ENCODE measurements around the gene PATZ1. TPM values are rescaled to one million over a fixed set of nuclear protein-coding genes. Genes with fewer than 3 reads are reported as not detected.

The PATZ1 gene
- total RNA-seq, 3 donors from 2014 or later (not counting 1 experiment from before 2014, with no cell fraction given) = 31.5 to 39.2 (median 37.3) TPM

- no peak for TF ChIP-seq CTCF (IDR thresholded peaks at IDR 0.05)
- Mint-ChIP-seq H3K4me3 (peak overlapping the region; percentile 9), H3K4me1 (peaks cover 0 to 7% of the 10 kb centered on the region in 2 donors), H3K27ac (peak overlapping the region; percentile 58 to 80), H3K27me3 (ENCODE audit: low read depth in 2 of 2) (no peaks in the 10 kb centered on the region), H3K9me3 (no peaks in the 10 kb centered on the region), H3K36me3 (peaks cover 5% of the 10 kb centered on the region)
- H3K27me3 ChIP-seq (ENCODE audit: control insufficient read depth, insufficient read depth, low read length) = no peaks in the 10 kb centered on the region
- peak overlapping the region; percentile 41 for H3K27ac ChIP-seq (ENCODE audit: low read length)
- H3K4me1 ChIP-seq (ENCODE audit: control insufficient read depth, insufficient read depth, low read length) = peaks cover 10% of the 10 kb centered on the region
- H3K9me3 ChIP-seq (ENCODE audit: control insufficient read depth, insufficient read depth, low read length) = no peaks in the 10 kb centered on the region
- no peak for DNase-seq
- H3K36me3 ChIP-seq (ENCODE audit: control insufficient read depth, insufficient read depth, low read length) = peaks cover 75% of the 10 kb centered on the region
- peak in 1 of 3 donors; percentile 2 for ATAC-seq
- intact Hi-C loops (cut with micrococcal nuclease) = no loop called here
- H3K4me3 ChIP-seq (ENCODE audit: low read length) = no peak overlapping the region
Measured at GRCh38 chr22:31279327-31279669, 66.8 kb downstream of the PATZ1 start.

DNA sequence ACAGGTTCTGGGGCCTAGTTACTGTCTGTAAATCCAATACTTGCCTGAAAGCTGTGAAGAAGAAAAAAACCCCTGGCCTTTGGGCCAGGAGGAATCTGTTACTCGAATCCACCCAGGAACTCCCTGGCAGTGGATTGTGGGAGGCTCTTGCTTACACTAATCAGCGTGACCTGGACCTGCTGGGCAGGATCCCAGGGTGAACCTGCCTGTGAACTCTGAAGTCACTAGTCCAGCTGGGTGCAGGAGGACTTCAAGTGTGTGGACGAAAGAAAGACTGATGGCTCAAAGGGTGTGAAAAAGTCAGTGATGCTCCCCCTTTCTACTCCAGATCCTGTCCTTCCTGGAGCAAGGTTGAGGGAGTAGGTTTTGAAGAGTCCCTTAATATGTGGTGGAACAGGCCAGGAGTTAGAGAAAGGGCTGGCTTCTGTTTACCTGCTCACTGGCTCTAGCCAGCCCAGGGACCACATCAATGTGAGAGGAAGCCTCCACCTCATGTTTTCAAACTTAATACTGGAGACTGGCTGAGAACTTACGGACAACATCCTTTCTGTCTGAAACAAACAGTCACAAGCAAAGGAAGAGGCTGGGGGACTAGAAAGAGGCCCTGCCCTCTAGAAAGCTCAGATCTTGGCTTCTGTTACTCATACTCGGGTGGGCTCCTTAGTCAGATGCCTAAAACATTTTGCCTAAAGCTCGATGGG is 67.4 kb downstream of the PATZ1 start:
- Mint-ChIP-seq H3K27me3 (ENCODE audit: low read depth in 2 of 2) (no peaks in the 10 kb centered on the region), H3K9me3 (no peaks in the 10 kb centered on the region), H3K27ac (peak overlapping the region; percentile 58 to 80), H3K36me3 (peaks cover 5% of the 10 kb centered on the region), H3K4me3 (peak overlapping the region; percentile 28), H3K4me1 (peaks cover 0 to 7% of the 10 kb centered on the region in 2 donors)
- Histone ChIP-seq H3K4me3 (ENCODE audit: low read length) (no peak overlapping the region), H3K27ac (ENCODE audit: low read length) (peak overlapping the region; percentile 41), H3K27me3 (ENCODE audit: control insufficient read depth, insufficient read depth, low read length) (no peaks in the 10 kb centered on the region), H3K9me3 (ENCODE audit: control insufficient read depth, insufficient read depth, low read length) (no peaks in the 10 kb centered on the region), H3K4me1 (ENCODE audit: control insufficient read depth, insufficient read depth, low read length) (peaks cover 10% of the 10 kb centered on the region), H3K36me3 (ENCODE audit: control insufficient read depth, insufficient read depth, low read length) (peaks cover 73% of the 10 kb centered on the region)
- ATAC-seq = peak in 2 of 3 donors; percentile 3 to 14
- DNase-seq = peak in 1 of 2 donors; percentile 68
- intact Hi-C loops (cut with micrococcal nuclease) = no loop called here
- WGBS (ENCODE audit: insufficient coverage) = 79% methylated on average over 6 of the region's 6 CpGs
- TF ChIP-seq CTCF (IDR thresholded peaks at IDR 0.05) = no peak

DNA sequence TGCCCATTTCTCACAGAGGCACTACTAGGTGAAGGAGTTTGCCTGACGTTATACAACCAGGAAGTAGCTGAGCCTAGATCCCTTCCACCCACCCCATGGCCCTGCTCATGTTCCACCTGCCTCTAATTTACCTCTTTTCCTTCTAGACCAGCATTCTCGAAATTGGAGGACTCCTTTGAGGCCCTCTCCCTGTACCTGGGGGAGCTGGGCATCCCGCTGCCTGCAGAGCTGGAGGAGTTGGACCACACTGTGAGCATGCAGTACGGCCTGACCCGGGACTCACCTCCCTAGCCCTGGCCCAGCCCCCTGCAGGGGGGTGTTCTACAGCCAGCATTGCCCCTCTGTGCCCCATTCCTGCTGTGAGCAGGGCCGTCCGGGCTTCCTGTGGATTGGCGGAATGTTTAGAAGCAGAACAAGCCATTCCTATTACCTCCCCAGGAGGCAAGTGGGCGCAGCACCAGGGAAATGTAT is 68.0 kb downstream of the PATZ1 start:
- Mint-ChIP-seq H3K27me3 (ENCODE audit: low read depth in 2 of 2) (no peaks in the 10 kb centered on the region), H3K4me1 (peaks cover 0 to 7% of the 10 kb centered on the region in 2 donors), H3K9me3 (no peaks in the 10 kb centered on the region), H3K36me3 (peaks cover 5% of the 10 kb centered on the region), H3K4me3 (peak overlapping the region; percentile 28), H3K27ac (peak overlapping the region; percentile 58 to 80)
- intact Hi-C loops (cut with micrococcal nuclease) = no loop called here
- peak overlapping the region; percentile 41 for H3K27ac ChIP-seq (ENCODE audit: low read length)
- DNase-seq (peak in 1 of 2 donors; percentile 53), ATAC-seq (peak in 1 of 3 donors; percentile 20)
- WGBS (ENCODE audit: insufficient coverage) = 89% methylated on average over 9 of the region's 9 CpGs
- H3K4me3 ChIP-seq (ENCODE audit: low read length) = no peak overlapping the region
- TF ChIP-seq CTCF (IDR thresholded peaks at IDR 0.05) = no peak
- H3K36me3 ChIP-seq (ENCODE audit: control insufficient read depth, insufficient read depth, low read length) = peaks cover 71% of the 10 kb centered on the region
- no peaks in the 10 kb centered on the region for H3K27me3 ChIP-seq (ENCODE audit: control insufficient read depth, insufficient read depth, low read length)
- peaks cover 10% of the 10 kb centered on the region for H3K4me1 ChIP-seq (ENCODE audit: control insufficient read depth, insufficient read depth, low read length)
- H3K9me3 ChIP-seq (ENCODE audit: control insufficient read depth, insufficient read depth, low read length) = no peaks in the 10 kb centered on the region
